ENCODE measurements around the gene TBC1D22A.

Gene TBC1D22A

DNA sequence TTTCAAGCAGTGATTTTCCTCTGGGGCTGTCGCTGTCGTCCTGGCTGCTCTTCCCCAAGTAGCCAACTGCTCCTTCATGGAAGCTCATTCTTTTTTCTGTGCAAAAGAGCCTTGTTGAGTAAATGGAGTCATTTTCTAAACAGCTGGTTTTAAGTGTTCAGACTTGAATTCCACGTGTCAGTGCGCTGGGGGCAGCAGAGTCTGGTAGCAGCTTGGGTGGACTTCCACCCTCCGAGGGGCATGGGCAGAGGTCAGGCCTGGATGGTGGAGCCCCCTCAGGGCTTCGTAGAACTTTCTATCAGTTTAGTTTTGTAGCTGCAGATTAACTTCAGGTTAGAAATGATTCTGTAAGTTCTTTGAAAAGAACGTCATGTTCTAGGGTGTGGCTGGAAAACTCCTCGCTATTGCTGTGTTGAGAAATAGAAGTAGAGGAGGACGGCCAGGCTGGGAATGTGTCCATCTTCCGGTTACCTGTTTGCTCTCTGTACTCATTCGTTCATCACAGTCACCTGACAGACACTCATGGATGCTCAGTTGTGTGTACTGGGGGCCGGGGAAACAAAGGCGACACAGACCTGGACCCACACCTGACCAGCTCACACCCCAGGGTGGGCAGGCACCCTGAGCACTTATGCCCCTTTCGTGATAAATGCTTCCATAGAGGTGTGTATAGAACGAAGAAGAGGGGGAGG lies 270.7 kb downstream of the TBC1D22A start:
- DNase-seq (ENCODE audit: low read depth in 2 of 2) = no peak

DNA sequence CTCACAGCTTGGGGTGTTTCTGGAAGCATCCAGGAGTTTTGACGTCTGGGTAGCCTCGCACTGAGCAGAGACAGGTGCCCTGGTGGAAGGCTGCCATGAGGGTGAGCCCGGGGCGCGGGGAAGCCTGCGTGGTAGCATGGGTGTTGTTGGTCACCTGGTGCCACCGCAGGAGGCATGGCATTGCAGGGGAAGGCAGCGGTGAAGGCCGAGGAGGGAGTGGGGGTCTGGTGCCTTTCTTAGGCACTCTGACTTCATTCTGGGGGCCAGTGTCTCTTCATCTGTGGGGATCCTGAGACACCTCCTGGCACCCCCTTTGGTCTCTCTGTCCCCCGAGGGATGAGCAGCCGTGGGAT lies 271.2 kb downstream of the TBC1D22A start:
- no peak for DNase-seq (ENCODE audit: low read depth in 2 of 2)

DNA sequence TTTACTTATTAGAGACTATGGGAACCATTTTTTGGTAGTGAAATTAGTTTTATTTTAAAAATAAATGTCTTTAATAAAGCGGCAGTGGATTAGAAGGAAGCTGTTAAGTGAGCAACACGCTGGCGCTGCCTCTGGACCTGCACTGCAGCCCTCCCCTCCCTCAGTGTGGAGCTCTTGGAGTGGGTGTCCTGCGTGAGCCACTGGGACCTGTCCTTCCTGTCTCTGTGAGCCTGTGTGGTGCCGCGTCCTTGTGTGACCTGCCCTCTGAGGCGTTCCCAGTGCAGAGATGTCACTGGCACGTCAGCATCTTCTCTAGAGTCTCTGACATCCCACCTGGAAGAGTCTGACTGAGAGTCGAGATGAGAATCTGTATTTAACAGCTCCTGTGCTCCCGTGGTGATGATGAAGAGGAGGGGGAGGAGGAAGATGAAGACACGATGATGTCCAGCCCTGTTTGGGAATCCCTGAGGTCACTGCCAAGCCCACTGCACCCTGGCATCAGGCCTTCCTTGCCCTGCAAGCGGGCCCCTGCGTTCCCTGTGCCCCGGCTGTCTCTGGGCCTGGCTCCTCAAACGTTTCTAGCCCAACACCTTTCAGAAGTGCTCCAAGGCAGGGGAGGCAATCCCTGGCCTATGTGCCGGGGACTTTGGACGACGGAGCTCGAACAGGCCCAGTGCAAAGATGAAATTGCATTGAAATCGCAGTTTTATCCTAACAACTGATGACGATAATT lies 271.8 kb downstream of the TBC1D22A start:
- no peak for DNase-seq (ENCODE audit: low read depth in 2 of 2)

DNA sequence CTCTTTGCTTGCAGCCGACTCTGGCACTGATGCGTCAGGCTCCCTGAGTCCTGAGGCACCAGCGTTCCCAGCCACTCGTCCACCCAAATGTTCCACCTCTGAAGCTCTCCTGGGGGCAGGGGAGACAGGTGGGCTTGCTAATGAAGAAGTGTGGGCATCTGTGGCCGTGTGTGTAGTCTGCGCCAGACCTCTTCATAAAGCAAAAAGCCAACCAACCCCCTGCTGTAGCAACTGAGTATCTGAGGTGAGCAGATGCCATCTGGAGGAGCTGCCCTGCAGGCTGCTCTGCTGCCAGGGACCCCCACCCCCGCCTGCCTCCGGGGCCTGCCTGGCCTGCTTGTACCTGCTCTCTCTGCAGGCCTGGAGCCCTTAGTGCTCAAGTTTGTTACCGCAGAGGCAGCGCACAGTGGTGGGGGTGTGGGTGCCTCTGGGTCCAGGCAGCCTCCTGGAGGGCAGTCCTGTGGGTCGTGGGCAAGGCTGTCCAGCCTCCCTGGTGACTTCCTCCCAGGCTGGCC lies 272.5 kb downstream of the TBC1D22A start:
- no peak for DNase-seq (ENCODE audit: low read depth in 2 of 2)

DNA sequence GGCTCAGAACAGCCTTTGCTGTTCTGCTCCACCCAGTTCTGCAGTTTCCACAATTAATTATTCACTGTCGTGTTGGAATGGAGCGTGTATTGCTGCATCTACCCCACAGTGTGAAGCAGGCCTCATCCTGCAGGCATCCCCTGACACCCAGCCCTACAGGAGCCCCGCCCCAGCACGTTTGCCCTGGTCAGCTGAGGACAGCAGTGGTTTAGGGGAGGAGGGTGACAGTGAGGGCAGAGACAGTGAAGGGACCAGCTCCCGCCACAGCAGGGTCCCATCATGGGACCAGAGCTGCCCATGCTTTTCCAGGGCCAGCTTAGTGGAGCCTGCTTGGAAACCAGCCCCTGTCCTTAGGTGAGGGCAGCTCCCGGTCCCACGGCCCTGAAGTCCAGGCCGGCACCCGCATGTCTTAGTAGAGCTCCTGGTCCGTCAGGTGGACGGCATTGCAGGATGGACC lies 273.0 kb downstream of the TBC1D22A start:
- no peak for DNase-seq (ENCODE audit: low read depth in 2 of 2)

GRCh38 chr22:47036352-47036751 lies 273.9 kb downstream of the TBC1D22A start:
- no peak for DNase-seq (ENCODE audit: low read depth in 2 of 2)

GRCh38 chr22:47036936-47037485 lies 274.6 kb downstream of the TBC1D22A start:
- DNase-seq (ENCODE audit: low read depth in 2 of 2) = no peak

DNA sequence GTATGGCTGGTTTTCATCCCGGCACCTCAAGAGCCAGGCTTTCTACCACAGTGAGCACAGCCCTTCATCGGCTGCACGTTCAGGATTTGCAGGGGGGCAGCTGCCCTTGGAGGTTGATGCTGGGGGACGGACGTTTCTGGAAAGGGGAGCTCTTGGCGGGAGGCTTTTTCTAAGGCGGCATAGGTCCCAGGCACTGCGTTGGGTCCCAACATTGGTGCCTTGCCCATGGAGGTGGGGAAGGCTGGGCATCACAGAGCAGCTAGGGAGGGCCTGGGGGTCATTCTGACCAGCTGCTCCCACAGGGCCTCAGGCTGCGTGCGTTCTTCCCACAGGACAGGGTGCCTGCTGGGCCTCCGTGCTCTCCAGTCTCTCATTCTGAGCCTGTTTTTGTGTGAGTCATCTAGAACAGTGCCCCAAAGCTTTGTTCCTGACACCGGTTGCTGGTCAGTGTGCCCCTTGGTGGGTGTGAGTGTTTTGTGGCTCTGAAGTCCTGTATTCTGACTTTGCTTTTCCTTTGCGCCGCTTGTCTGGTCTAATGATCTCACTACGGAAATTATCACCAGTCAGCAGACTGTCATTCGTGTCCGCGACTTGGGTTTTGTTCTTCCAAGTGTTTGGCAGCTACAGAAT lies 275.9 kb downstream of the TBC1D22A start:
- no peak for DNase-seq (ENCODE audit: low read depth in 2 of 2)

GRCh38 chr22:47039356-47039755 lies 276.9 kb downstream of the TBC1D22A start:
- DNase-seq (ENCODE audit: low read depth in 2 of 2) = no peak

DNA sequence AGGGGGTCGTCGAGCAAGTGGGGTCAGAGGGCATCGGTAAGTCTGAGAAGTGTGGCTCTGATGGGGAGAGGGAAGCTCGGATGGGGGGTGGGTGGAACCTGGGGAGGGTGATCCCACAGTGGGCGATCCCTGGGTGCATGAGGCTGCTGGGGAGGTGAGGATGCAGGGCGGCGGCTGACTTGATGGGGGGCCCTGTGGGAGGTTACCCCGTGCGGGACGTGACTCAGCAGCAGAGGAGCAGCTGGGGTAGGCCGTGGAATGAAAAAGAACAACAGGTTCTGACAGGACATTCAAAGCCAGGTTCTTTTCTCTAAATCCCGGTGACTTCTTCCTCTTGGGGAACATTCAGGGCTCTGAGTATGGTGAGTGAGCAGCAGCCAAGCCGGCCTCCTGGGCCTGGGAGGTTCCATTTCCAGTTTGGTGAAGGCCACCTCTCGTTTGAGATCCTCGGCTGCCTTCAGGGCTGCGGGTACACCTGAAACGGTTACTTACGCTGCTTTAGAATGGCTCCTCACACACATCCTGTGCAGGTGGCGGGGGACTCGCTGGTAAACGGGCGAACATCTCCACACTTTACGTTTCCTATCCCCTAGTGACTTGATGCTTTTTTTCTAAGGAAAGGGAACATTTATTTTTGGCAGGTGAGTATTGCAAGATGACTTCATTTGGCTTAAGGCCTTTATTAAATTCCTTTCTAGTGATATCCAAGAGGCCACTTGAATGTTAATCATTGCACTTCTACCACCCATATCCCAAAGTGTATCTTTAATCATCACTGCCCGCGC lies 278.2 kb downstream of the TBC1D22A start:
- DNase-seq (ENCODE audit: low read depth in 2 of 2) = no peak

GRCh38 chr22:47041271-47042115 lies 279.0 kb downstream of the TBC1D22A start:
- no peak for DNase-seq (ENCODE audit: low read depth in 2 of 2)

- no peak for DNase-seq (ENCODE audit: low read depth in 2 of 2)
Measured at GRCh38 chr22:47042116-47042825, 279.8 kb downstream of the TBC1D22A start.

DNA sequence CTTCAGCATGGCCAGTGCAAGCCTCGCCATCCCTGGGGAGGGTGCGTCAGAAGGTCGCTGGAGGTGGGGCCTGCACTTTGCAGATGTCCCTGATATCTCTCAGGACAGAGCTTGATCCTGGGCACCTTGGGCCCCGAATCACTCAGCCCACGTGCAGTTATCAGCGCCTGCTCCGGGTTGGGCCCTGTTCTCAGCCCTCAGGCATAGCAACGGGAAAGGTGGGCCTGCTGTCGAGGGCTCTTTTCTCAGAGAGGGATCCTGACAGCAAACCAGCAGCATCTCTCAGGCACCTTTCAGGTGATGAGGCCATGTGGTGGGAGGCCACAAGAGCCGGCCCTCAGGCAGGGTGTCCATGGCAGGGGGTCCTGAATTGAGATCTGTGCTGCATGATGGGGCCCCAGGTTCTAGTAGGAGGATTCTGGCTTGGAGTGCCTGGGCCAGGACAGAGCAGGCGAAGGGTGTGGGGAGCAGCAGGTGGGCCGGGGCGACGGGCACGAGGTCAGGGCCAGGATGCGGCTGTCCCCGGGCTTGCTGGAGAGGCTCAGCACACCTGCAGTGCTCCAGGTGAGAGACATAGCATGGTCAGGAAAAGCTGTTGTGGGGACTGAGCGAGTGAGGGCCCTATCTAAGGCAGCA lies 280.5 kb downstream of the TBC1D22A start:
- DNase-seq (ENCODE audit: low read depth in 2 of 2) = no peak

GRCh38 chr22:47043835-47044721 lies 281.6 kb downstream of the TBC1D22A start:
- no peak for DNase-seq (ENCODE audit: low read depth in 2 of 2)

GRCh38 chr22:47044722-47045535 lies 282.5 kb downstream of the TBC1D22A start:
- DNase-seq (ENCODE audit: low read depth in 2 of 2) = no peak

GRCh38 chr22:47045691-47046410 lies 283.4 kb downstream of the TBC1D22A start:
- no peak for DNase-seq (ENCODE audit: low read depth in 2 of 2)
